WTC11 (cell line): ENCODE data around the gene BTF3. TPM values are rescaled to one million over a fixed set of nuclear protein-coding genes. Genes with fewer than 3 reads are reported as not detected.

Experiments used
- ATAC-seq: fragments of 200-7000 bp; cut with Tn5 transposase; 2 replicates; pipeline ENCODE4 v1.10.0; 2021; ENCODE audit warnings: mild to moderate bottlenecking, moderate library complexity
- CTCF ChIA-PET: fragments of 300-600 bp; sonication (Branson Sonifier 250); formaldehyde crosslinking; loops from one replicate; lab custom pipeline; 2021; ENCODE audit warnings: antibody characterized with exemption; lab: Charles Lee
- POLR2A ChIA-PET: fragments of 350-600 bp; sonication (Branson Sonifier 250); formaldehyde crosslinking; loops from one replicate; lab custom pipeline; 2021; ENCODE audit warnings: antibody characterized with exemption; lab: Charles Lee
- DNase-seq: peaks from one replicate; pipeline ENCODE4 v3.0.0; 2021; ENCODE audit warnings: low spot score
- H3K27ac Mint-ChIP-seq: 2 replicates; pipeline ENCODE4 v1.8.0; 2021; ENCODE audit warnings: mixed read lengths
- H3K27me3 Mint-ChIP-seq: 2 replicates; pipeline ENCODE4 v1.8.0; 2021; ENCODE audit warnings: low read depth, mild to moderate bottlenecking, moderate library complexity, mixed read lengths
- H3K36me3 Mint-ChIP-seq: 2 replicates; pipeline ENCODE4 v1.8.0; 2021; ENCODE audit warnings: mixed read lengths
- H3K4me1 Mint-ChIP-seq: 2 replicates; pipeline ENCODE4 v1.8.0; 2022; ENCODE audit warnings: mixed read lengths
- H3K4me3 Mint-ChIP-seq: 2 replicates; pipeline ENCODE4 v1.8.0; 2021; ENCODE audit warnings: mild to moderate bottlenecking, moderate library complexity, mixed read lengths
- H3K9me3 Mint-ChIP-seq: 2 replicates; pipeline ENCODE4 v1.8.0; 2021; ENCODE audit warnings: mixed read lengths
- ATF1 ChIP-seq: sonication (generic); formaldehyde crosslinking; IDR thresholded peaks from 2 replicates; pipeline ENCODE4 v1.8.1; 2023; ENCODE audit warnings: mild to moderate bottlenecking, moderate library complexity, missing genetic modification reagents
- CREM ChIP-seq: sonication (generic); formaldehyde crosslinking; IDR thresholded peaks from 2 replicates; pipeline ENCODE4 v1.8.1; 2022; ENCODE audit warnings: mild to moderate bottlenecking, missing genetic modification reagents, moderate library complexity
- ELF4 ChIP-seq: sonication (generic); formaldehyde crosslinking; IDR thresholded peaks from 2 replicates; pipeline ENCODE4 v1.8.1; 2022; ENCODE audit warnings: low read depth, mild to moderate bottlenecking, moderate library complexity, missing genetic modification reagents
- FOXP1 ChIP-seq: sonication (generic); formaldehyde crosslinking; IDR thresholded peaks from 2 replicates; pipeline ENCODE4 v1.8.0; 2022; ENCODE audit warnings: missing genetic modification reagents, mild to moderate bottlenecking, moderate library complexity, borderline replicate concordance
- GABPB1 ChIP-seq: sonication (generic); formaldehyde crosslinking; IDR thresholded peaks from 2 replicates; pipeline ENCODE4 v1.8.1; 2023; ENCODE audit warnings: mild to moderate bottlenecking, missing genetic modification reagents
- GTF2I ChIP-seq: fragments of 250-450 bp; sonication (Bioruptor Pico); conservative IDR thresholded peaks from 2 replicates; pipeline ENCODE4 v1.4.0; 2021; ENCODE audit warnings: mild to moderate bottlenecking
- JAZF1 ChIP-seq: fragments of 250-450 bp; sonication (Bioruptor Pico); IDR thresholded peaks from 2 replicates; pipeline ENCODE4 v1.9.0; 2021; ENCODE audit warnings: moderate library complexity, mild to moderate bottlenecking, inconsistent platforms
- MYBL2 ChIP-seq: sonication (generic); formaldehyde crosslinking; IDR thresholded peaks from 2 replicates; pipeline ENCODE4 v1.8.1; 2023; ENCODE audit warnings: mild to moderate bottlenecking, moderate library complexity, missing genetic modification reagents
- NFATC4 ChIP-seq: fragments of 250-450 bp; sonication (Bioruptor Pico); IDR thresholded peaks from 2 replicates; pipeline ENCODE4 v1.9.0; 2021; ENCODE audit warnings: mild to moderate bottlenecking
- NR2C2 ChIP-seq: sonication (generic); formaldehyde crosslinking; IDR thresholded peaks from 2 replicates; pipeline ENCODE4 v1.8.0; 2022; ENCODE audit warnings: mild to moderate bottlenecking, missing genetic modification reagents
- PRRX2 ChIP-seq: fragments of 250-450 bp; sonication (Bioruptor Pico); IDR thresholded peaks from 2 replicates; pipeline ENCODE4 v1.8.0; 2021; ENCODE audit warnings: mild to moderate bottlenecking
- RELA ChIP-seq: sonication (generic); formaldehyde crosslinking; IDR thresholded peaks from 2 replicates; pipeline ENCODE4 v1.8.1; 2022; ENCODE audit warnings: missing genetic modification reagents, mild to moderate bottlenecking, borderline replicate concordance
- RORB ChIP-seq: fragments of 250-450 bp; sonication (Bioruptor Pico); IDR thresholded peaks from 2 replicates; pipeline ENCODE4 v1.9.0; 2021; ENCODE audit warnings: mild to moderate bottlenecking
- SMAD3 ChIP-seq: sonication (generic); formaldehyde crosslinking; IDR thresholded peaks from 2 replicates; pipeline ENCODE4 v1.8.0; 2022; ENCODE audit warnings: missing genetic modification reagents, mild to moderate bottlenecking, borderline replicate concordance
- SMAD4 ChIP-seq: sonication (generic); formaldehyde crosslinking; IDR thresholded peaks from 2 replicates; pipeline ENCODE4 v1.8.0; 2022; ENCODE audit warnings: mild to moderate bottlenecking, missing genetic modification reagents
- SOX15 ChIP-seq: fragments of 250-450 bp; sonication (Bioruptor Pico); IDR thresholded peaks from 2 replicates; pipeline ENCODE4 v1.9.0; 2021; ENCODE audit warnings: mild to moderate bottlenecking
- TCF7 ChIP-seq: sonication (generic); formaldehyde crosslinking; IDR thresholded peaks from 2 replicates; pipeline ENCODE4 v1.8.0; 2022; ENCODE audit warnings: mild to moderate bottlenecking, low read depth, missing genetic modification reagents, moderate library complexity
- TEAD4 ChIP-seq: sonication (generic); formaldehyde crosslinking; IDR thresholded peaks from 2 replicates; pipeline ENCODE4 v1.8.0; 2022; ENCODE audit warnings: mild to moderate bottlenecking, missing genetic modification reagents
- TP53 ChIP-seq: sonication (generic); formaldehyde crosslinking; IDR thresholded peaks from 2 replicates; pipeline ENCODE4 v1.8.1; 2023; ENCODE audit warnings: mild to moderate bottlenecking, missing genetic modification reagents
- ZNF121 ChIP-seq: sonication (generic); formaldehyde crosslinking; IDR thresholded peaks from 2 replicates; pipeline ENCODE4 v1.8.0; 2023; ENCODE audit warnings: missing genetic modification reagents
- total RNA-seq: library from RNA; stranded (reverse); gene quantifications from 3 replicates; pipeline ENCODE4 v1.2.3, GENCODE V29; 2021
- TF ChIP-seq, protein P1 (sequence below): fragments of 250-450 bp; sonication (Bioruptor Pico); IDR thresholded peaks from 2 replicates; pipeline ENCODE4 v2.1.2; 2022; ENCODE audit warnings: mild to moderate bottlenecking, moderate library complexity
- TF ChIP-seq, protein P2 (sequence below): sonication (generic); formaldehyde crosslinking; IDR thresholded peaks from 2 replicates; pipeline ENCODE4 v1.8.1; 2022; ENCODE audit warnings: mild to moderate bottlenecking, missing genetic modification reagents, moderate library complexity, borderline replicate concordance
- TF ChIP-seq, protein P3 (sequence below): sonication (generic); formaldehyde crosslinking; IDR thresholded peaks from 2 replicates; pipeline ENCODE4 v1.8.1; 2022; ENCODE audit warnings: mild to moderate bottlenecking, moderate library complexity, missing genetic modification reagents
- TF ChIP-seq, protein P4 (sequence below): sonication (generic); formaldehyde crosslinking; IDR thresholded peaks from 2 replicates; pipeline ENCODE4 v1.8.1; 2023; ENCODE audit warnings: mild to moderate bottlenecking, moderate library complexity, missing genetic modification reagents
- TF ChIP-seq, protein P5 (sequence below): sonication (generic); formaldehyde crosslinking; IDR thresholded peaks from 2 replicates; pipeline ENCODE4 v1.8.1; 2023; ENCODE audit warnings: mild to moderate bottlenecking, missing genetic modification reagents, moderate library complexity
- TF ChIP-seq, protein P6 (sequence below): fragments of 250-450 bp; sonication (Bioruptor Pico); IDR thresholded peaks from 2 replicates; pipeline ENCODE4 v1.8.0; 2021; ENCODE audit warnings: mild to moderate bottlenecking
- TF ChIP-seq, protein P7 (sequence below): sonication (generic); formaldehyde crosslinking; IDR thresholded peaks from 2 replicates; pipeline ENCODE4 v1.8.0; 2023; ENCODE audit warnings: missing genetic modification reagents

The BTF3 gene
- total RNA-seq, 1 experiment from 2014 or later: 736 TPM

DNA sequence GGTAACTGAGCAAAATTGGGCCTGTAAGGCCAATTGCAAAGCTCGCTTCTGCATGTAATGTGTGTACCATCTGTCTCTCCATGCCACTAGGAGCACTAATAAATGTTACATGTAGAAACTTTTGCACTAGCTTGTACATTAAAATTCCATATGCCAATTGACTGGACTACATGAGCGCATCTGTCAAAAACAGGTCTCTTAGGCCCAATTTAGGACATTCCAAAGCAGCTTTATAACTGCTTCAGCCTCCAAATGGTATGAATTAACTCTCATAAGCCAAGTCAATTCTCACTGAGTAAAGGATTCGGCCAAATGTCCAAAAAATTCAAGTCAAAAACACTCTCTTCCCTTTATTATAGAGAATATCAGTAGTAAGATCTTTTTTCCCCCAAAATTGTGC lies 26.1 kb upstream of the BTF3 start:
- Mint-ChIP-seq H3K4me3 (no peak overlapping the region), H3K9me3 (peaks cover 9% of the 10 kb centered on the region), H3K4me1 (0 out of 2 replicates have a peak, but pooled peaks cover 2% of the 10 kb centered on the region), H3K27ac (no peak overlapping the region), H3K27me3 (no peaks in the 10 kb centered on the region), H3K36me3 (0 out of 2 replicates have a peak, but pooled peaks cover 2% of the 10 kb centered on the region)
- no peak for TF ChIP-seq GABPB1 (CRISPR knock-in tag)
- TF ChIP-seq JAZF1 (CRISPR knock-in tag): no peak
- TF ChIP-seq ELF4: no peak
- TF ChIP-seq, protein P1, sequence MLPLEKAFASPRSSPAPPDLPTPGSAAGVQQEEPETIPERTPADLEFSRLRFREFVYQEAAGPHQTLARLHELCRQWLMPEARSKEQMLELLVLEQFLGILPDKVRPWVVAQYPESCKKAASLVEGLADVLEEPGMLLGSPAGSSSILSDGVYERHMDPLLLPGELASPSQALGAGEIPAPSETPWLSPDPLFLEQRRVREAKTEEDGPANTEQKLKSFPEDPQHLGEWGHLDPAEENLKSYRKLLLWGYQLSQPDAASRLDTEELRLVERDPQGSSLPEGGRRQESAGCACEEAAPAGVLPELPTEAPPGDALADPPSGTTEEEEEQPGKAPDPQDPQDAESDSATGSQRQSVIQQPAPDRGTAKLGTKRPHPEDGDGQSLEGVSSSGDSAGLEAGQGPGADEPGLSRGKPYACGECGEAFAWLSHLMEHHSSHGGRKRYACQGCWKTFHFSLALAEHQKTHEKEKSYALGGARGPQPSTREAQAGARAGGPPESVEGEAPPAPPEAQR: no peak
- no peak for TF ChIP-seq ATF1 (CRISPR knock-in tag)
- TF ChIP-seq, protein P2, sequence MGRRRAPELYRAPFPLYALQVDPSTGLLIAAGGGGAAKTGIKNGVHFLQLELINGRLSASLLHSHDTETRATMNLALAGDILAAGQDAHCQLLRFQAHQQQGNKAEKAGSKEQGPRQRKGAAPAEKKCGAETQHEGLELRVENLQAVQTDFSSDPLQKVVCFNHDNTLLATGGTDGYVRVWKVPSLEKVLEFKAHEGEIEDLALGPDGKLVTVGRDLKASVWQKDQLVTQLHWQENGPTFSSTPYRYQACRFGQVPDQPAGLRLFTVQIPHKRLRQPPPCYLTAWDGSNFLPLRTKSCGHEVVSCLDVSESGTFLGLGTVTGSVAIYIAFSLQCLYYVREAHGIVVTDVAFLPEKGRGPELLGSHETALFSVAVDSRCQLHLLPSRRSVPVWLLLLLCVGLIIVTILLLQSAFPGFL: no peak
- TF ChIP-seq NFATC4 (CRISPR knock-in tag): no peak
- no peak for TF ChIP-seq SMAD4
- no peak for TF ChIP-seq GTF2I
- TF ChIP-seq, protein P3, sequence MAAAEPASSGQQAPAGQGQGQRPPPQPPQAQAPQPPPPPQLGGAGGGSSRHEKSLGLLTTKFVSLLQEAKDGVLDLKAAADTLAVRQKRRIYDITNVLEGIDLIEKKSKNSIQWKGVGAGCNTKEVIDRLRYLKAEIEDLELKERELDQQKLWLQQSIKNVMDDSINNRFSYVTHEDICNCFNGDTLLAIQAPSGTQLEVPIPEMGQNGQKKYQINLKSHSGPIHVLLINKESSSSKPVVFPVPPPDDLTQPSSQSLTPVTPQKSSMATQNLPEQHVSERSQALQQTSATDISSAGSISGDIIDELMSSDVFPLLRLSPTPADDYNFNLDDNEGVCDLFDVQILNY: no peak
- no peak for TF ChIP-seq MYBL2 (CRISPR knock-in tag)
- TF ChIP-seq, protein P4, sequence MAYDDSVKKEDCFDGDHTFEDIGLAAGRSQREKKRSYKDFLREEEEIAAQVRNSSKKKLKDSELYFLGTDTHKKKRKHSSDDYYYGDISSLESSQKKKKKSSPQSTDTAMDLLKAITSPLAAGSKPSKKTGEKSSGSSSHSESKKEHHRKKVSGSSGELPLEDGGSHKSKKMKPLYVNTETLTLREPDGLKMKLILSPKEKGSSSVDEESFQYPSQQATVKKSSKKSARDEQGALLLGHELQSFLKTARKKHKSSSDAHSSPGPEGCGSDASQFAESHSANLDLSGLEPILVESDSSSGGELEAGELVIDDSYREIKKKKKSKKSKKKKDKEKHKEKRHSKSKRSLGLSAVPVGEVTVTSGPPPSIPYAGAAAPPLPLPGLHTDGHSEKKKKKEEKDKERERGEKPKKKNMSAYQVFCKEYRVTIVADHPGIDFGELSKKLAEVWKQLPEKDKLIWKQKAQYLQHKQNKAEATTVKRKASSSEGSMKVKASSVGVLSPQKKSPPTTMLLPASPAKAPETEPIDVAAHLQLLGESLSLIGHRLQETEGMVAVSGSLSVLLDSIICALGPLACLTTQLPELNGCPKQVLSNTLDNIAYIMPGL (CRISPR knock-in tag): no peak
- TF ChIP-seq, protein P5, sequence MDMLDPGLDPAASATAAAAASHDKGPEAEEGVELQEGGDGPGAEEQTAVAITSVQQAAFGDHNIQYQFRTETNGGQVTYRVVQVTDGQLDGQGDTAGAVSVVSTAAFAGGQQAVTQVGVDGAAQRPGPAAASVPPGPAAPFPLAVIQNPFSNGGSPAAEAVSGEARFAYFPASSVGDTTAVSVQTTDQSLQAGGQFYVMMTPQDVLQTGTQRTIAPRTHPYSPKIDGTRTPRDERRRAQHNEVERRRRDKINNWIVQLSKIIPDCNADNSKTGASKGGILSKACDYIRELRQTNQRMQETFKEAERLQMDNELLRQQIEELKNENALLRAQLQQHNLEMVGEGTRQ (CRISPR knock-in tag): no peak
- no peak for TF ChIP-seq RORB (CRISPR knock-in tag)
- TF ChIP-seq, protein P6, sequence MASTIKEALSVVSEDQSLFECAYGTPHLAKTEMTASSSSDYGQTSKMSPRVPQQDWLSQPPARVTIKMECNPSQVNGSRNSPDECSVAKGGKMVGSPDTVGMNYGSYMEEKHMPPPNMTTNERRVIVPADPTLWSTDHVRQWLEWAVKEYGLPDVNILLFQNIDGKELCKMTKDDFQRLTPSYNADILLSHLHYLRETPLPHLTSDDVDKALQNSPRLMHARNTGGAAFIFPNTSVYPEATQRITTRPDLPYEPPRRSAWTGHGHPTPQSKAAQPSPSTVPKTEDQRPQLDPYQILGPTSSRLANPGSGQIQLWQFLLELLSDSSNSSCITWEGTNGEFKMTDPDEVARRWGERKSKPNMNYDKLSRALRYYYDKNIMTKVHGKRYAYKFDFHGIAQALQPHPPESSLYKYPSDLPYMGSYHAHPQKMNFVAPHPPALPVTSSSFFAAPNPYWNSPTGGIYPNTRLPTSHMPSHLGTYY: no peak
- TF ChIP-seq SMAD3 (CRISPR knock-in tag): no peak
- TF ChIP-seq CREM (CRISPR knock-in tag): no peak
- TF ChIP-seq TCF7: no peak
- DNase-seq (no peak), ATAC-seq (no peak)
- ChIA-PET POLR2A (no interaction called here), CTCF (interaction anchor here (1.1 kb wide), 1 partner anchor 21 kb away, joined by 4 read pairs; no protein-coding TSS in a partner anchor)

DNA sequence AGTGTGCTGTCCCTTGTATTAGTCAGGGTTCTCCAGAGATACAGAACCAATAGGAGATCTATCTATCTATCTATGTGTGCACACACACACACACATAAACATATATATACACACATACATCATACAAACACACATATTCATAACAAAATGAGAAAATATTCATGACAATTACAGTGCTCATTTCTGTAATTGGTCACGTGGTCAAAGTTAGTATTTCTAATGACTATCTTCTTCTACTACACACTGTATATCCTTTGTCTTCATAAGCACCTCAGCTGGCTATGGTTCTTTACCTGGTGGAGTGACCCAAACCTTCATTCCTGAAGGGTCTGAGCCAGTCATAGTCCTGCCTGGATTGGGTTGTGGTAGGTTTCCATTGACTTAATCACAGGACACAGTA lies 17.7 kb upstream of the BTF3 start:
- Mint-ChIP-seq H3K27ac (no peak overlapping the region), H3K27me3 (no peaks in the 10 kb centered on the region), H3K4me1 (peaks cover 30% of the 10 kb centered on the region), H3K36me3 (no peaks in the 10 kb centered on the region), H3K4me3 (no peak overlapping the region), H3K9me3 (peaks cover 6% of the 10 kb centered on the region)
- ChIA-PET POLR2A (no interaction called here), CTCF (no interaction called here)
- ATAC-seq: no peak
- no peak for DNase-seq
- no peak for TF ChIP-seq JAZF1 (CRISPR knock-in tag)
- no peak for TF ChIP-seq RELA (CRISPR knock-in tag)
- TF ChIP-seq NR2C2 (CRISPR knock-in tag): no peak
- no peak for TF ChIP-seq ZNF121 (CRISPR knock-in tag)
- no peak for TF ChIP-seq TEAD4 (CRISPR knock-in tag)
- no peak for TF ChIP-seq NFATC4 (CRISPR knock-in tag)
- TF ChIP-seq ATF1 (CRISPR knock-in tag): no peak
- TF ChIP-seq SOX15: no peak
- TF ChIP-seq, protein P5 (CRISPR knock-in tag): no peak
- TF ChIP-seq TP53 (CRISPR knock-in tag): no peak
- no peak for TF ChIP-seq PRRX2 (CRISPR knock-in tag)
- TF ChIP-seq, protein P7, sequence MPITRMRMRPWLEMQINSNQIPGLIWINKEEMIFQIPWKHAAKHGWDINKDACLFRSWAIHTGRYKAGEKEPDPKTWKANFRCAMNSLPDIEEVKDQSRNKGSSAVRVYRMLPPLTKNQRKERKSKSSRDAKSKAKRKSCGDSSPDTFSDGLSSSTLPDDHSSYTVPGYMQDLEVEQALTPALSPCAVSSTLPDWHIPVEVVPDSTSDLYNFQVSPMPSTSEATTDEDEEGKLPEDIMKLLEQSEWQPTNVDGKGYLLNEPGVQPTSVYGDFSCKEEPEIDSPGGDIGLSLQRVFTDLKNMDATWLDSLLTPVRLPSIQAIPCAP: no peak
- TF ChIP-seq FOXP1 (CRISPR knock-in tag): no peak
